Head of caudate nucleus (tissue), 42 donors: Measurements from ENCODE around the gene MEX3A.
A peak's percentile ranks its signal among the peaks of the same experiment; 100 is the strongest.

Experiments
- DNase-seq, 42 donors: peaks; one replicate each; pipeline versions ENCODE4 v3.0.0 to v3.0.0-alpha.2; 2020 to 2021; ENCODE audit warnings: mixed read lengths in 7 of 42
- intact Hi-C: fragments of 100-400 bp; cut with DNase I; formaldehyde crosslinking; loops from one replicate; pipeline ENCODE4 v1.15.0; 2022

The MEX3A gene

DNA sequence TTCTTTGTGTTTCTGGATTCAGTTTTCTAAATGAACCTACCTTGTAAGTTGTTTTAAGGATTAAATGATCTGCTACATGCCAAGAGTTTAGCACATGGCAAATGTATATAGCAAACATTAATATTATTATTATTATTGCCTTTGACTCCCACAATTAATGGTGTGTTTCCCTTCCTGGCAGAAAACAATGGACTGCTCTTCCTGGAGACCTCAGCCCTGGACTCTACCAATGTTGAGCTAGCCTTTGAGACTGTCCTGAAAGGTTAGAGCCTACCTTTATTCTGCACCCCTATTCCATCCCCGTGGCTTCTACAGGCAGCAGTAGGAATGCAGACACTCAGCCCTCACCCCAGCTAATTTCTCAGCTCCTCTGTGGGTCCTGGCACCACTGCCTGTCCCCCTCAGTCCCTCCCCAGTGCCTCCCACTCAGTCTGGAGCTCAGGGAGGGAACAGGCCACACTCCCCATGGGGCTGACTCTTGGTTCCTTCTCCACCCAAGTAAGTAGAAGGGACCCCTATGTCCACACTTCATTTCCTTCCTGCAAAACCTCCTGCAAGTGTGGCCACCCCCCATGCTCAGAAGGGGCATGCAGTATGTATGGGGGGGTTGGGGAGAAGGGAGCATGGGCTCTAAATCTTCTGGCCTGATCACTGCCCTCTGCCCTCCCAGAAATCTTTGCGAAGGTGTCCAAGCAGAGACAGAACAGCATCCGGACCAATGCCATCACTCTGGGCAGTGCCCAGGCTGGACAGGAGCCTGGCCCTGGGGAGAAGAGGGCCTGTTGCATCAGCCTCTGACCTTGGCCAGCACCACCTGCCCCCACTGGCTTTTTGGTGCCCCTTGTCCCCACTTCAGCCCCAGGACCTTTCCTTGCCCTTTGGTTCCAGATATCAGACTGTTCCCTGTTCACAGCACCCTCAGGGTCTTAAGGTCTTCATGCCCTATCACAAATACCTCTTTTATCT is 12.5 kb downstream of the MEX3A start:
- intact Hi-C loops, result no loop called here
- no peak for DNase-seq

DNA sequence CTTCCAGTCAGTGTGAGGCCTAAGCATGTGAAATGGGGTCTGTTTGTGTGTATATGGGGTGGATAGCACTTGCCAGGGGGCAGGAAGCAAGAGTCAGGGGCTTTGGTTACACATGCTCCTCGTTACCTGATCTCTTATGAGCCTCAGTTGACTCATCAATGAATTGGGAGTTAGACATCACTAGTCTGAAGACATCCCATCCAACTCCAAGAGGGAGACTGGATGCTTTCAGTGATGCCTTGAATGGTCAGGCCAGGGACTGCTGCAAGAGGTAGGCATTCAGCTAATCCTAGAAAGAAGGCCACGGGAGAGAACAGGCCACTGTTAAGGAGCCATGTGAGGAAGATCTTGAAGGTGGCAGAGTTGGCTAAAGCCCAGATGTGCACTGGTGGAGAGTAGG is 15.0 kb downstream of the MEX3A start:
- intact Hi-C loops, result no loop called here
- no peak for DNase-seq

DNA sequence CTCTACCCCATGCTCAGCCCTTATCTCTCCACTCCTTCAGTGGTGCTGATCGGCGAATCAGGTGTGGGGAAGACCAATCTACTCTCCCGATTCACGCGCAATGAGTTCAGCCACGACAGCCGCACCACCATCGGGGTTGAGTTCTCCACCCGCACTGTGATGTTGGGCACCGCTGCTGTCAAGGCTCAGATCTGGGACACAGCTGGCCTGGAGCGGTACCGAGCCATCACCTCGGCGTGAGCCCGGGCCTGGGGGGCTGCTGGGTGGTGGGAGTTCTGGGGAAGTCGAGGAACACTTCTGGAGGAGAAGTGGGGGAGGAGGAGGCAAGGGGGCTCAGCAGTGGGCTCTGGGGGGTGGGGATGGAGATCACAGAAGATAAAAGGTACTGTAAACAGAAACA is 16.4 kb downstream of the MEX3A start:
- intact Hi-C loops, result no loop called here
- no peak for DNase-seq

DNA sequence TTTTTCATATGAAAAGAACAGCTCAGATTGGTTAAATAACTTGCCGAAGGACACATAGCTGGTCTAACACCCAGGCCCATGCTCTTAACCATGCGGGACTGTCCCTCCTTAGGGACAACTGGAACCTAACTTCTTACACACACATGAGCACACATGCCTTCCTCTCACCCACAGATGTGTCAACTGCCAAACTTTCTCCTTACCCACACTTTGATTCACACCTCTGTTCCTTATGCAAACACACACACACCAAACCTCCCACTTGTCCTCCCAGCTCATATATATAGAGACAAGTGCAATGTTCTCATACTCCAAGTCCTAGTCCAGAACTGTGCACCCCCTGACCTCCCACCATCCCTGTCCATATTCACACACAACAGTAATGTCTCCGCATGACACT is 17.1 kb downstream of the MEX3A start:
- intact Hi-C loops, result no loop called here
- peak in 5 of 42 donors; percentile 17 to 61 (median 25) for DNase-seq

- DNase-seq, result no peak
- intact Hi-C loops, result no loop called here
Measured at GRCh38 chr1:156064615-156065014, 17.6 kb downstream of the MEX3A start.

GRCh38 chr1:156063997-156064285 is 18.3 kb downstream of the MEX3A start:
- no peak for DNase-seq
- intact Hi-C loops, result no loop called here

GRCh38 chr1:156062189-156062588 is 20.1 kb downstream of the MEX3A start:
- no peak for DNase-seq
- intact Hi-C loops, result no loop called here

GRCh38 chr1:156060937-156061636 is 21.2 kb downstream of the MEX3A start, which contains the start of gene RAB25:
Gene RAB25 (plus strand): TSS chr1:156061160. CDS start chr1:156061401, 241 bp downstream.
- DNase-seq, result no peak

DNA sequence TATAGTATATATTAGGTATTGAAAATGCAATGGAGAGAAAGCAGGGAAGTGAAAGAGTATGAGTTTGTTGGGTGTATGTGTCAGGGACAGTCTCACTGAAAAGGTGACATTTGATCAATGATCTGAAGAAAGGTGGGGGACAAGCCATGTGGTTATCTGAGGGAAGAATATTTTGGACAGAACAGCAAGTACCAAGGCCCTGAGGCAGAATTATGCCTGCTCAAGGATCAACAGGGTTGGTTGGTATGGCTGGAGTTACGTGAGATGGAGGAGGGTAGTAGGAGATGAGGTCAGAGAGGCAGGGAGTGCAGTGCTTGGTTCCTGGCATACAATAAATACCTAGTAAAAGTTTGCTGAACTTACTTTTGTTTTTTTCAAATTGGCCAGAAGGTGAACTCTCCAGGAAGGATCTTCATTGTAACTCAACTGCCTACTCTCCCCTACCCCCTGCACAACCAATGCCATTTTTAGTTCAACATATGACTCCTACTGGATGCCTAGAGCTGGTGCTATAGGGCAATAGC is 25.9 kb downstream of the MEX3A start:
- no peak for DNase-seq
- intact Hi-C loops, result loop anchor here (10.0 kb wide), 1 partner anchor 72 kb away; no protein-coding TSS in a partner anchor

More at GRCh38 chr1:156060937-156061636, 21.2 kb downstream of the MEX3A start, which contains the start of gene RAB25:
- intact Hi-C loops, result no loop called here

DNA sequence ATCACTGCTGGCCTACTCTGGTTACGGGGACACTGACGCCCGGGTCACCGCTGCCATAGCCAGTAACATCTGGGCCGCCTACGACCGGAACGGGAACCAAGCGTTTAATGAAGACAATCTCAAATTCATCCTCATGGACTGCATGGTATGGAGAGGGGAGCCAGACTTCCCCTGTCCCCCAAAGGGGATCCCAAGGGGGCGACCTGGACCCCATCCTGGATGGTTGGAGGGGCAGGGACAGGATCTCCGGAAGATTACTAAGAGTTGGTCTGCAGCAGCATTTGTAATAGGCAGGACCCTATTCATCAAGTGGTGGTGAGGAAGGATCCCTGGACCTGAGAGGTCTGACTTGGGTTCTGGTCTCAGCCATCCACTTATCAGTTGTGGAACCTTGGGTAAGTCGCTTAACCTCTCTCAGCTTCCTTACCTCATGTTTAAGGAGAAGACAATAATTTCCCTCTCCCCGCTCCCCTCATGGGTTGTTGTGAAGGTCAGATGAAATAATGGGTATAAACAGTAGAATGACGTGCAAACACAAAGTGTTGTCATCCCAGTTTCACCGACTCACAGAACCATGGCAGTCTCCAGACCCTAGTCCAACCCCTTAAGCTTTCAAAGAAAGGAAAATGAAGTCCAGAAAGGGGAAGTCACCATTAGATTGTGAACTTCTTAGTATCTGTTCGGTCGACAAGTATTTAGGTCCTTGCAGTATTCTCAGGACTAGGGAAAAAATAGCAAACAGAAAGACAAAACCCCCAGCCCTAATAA is 26.8 kb downstream of the MEX3A start:
- intact Hi-C loops, result loop anchor here (10.0 kb wide), 1 partner anchor 71 kb away; no protein-coding TSS in a partner anchor
- DNase-seq, result peak in 1 of 42 donors; percentile 27

DNA sequence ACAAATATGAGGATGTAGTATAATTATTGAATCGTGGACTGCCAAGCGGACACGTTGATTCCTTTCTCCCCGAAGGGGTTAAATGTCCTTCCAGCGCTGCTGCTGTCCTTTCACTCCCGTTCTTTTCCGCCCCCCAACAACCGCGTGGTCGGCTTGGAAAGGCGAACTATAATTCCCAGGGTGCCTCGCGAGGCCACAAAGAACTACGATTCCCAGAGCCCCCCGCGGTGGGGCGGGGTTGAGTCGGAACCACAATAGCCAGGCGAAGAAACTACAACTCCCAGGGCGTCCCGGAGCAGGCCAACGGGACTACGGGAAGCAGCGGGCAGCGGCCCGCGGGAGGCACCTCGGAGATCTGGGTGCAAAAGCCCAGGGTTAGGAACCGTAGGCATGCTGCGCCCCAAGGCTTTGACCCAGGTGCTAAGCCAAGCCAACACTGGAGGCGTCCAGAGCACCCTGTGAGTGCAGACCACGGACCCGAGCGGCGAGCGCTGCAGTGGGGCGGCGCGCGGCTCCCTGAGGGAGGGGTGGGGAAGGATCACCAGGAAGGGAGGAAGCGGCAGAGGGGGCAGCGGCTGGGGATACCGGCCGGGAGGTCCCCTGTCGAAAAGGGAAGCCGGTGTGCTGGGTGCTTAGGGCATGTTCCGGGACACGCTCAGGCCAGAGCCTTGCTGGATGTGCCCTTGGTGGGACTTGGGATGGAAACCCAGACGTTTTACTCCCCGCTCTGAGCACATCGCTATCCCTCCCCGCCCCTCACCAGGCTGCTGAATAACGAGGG is 27.6 kb downstream of the MEX3A start, which contains the start of gene LAMTOR2:
TSS of gene LAMTOR2 (plus strand) at position 283 of the 781 bp plus-strand sequence. CDS start at position 391, 108 bp downstream.
- peak; percentile 97 to 100 (median 99) for DNase-seq
- intact Hi-C loops, result loop anchor here (10.0 kb wide), 1 partner anchor 70 kb away; no protein-coding TSS in a partner anchor

- intact Hi-C loops, result loop anchor here (10.0 kb wide), 1 partner anchor 69 kb away; no protein-coding TSS in a partner anchor
- peak; percentile 70 to 97 (median 90) for DNase-seq
Measured at GRCh38 chr1:156053768-156054499, 28.3 kb downstream of the MEX3A start, which contains the start of gene UBQLN4. Gene UBQLN4 (minus strand): TSS chr1:156053798. CDS start chr1:156053701, 97 bp downstream.

DNA sequence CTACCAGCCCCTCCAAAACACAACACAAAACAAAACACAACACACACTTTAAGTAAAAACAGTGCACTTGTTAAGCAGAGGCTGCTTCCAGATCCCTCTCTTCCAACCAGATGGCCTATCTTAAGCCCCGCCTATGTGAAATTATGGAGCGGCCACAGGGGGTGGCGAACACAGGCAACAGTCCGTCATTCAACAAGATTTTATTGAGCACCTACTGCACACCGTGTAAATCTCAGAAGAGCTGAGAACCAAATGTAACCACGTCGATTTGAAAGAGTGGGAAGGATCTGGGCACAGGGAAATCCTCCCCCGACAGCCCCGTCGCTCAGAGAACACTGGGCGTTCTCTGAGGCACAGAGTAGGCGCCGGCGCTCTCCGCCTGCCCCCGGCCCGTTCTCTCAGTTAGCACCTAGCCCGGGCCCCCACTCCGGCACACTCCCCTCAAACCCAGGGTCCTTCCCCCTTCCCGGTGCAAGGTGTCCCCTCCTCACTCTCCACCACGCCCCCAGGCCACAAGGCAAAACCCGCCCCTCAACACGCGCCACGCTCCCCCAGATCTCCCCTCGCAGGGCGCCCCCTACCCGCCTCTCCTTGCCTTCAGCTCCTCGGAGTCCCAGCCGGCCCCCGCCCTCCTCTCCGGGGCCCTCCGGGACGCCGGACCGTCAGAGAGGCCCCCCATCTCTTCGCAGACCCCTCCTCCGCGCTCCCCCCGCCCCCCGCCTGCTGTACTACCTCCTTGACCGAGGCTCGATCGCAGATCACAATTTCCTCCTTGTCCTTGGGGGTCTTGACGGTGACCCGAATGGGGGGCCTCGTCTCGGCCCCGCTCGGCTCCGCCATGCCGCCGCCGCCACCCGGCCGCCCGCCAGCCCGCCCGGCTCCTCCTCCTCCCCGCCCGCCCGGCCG is 29.1 kb downstream of the MEX3A start:
- intact Hi-C loops, result loop anchor here (10.0 kb wide), 1 partner anchor 68 kb away; no protein-coding TSS in a partner anchor
- peak; percentile 9 to 83 (median 59) for DNase-seq

DNA sequence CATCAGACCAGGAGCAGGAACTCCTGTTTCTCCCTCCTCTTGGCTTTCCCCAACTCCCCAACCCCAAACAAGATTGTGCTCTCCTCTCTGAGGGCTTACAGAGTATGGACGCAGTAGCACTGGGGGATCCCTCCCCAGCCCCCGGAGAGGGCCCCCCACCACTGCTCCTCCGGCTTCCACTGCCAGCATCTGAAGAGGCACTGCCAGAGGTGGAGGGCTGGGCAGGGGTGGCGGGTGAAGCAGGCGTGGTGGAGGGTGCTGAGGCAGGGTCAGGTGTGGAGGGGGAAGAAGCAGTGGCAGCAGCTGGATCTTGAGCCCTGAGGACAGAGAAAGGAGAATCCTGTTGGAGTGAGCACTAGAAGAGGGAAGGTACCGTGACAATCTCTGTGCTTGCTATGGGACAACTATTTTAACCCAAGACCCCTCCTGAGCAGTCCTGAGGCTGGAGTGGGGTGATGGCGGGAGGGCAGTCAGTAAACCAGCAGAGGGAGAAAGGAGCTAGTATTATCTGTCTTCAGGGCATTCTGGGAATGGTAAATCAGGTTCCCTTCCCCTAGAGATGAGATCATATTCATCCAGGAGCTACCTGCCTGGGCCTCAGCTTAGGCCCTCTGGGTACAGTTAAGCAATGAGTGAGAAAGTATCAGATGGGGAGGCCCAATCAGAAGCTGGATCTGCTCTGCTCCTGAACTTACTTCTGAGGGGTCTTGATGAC is 31.1 kb downstream of the MEX3A start:
- intact Hi-C loops, result loop anchor here (10.0 kb wide), 1 partner anchor 66 kb away; no protein-coding TSS in a partner anchor
- DNase-seq, result no peak

DNA sequence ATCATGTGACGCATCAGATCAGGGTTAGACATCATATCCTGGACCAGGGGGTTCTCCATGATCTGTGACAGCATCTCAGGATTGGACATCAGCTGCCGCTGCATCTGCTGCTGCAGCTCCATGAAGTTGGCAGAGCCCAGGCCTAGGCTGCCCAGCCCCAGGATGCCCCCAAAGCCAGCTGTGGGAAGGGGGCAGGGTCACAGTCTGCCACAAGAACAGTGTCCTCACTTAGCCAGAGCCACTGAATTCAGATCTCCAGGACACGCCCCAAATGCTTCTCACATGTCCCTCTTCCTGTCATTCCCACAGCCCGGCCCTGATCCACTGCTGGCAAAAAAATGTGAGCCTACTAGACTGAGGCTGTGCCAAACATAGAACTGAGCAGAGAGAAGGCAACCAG is 31.9 kb downstream of the MEX3A start:
- peak in 38 of 42 donors; percentile 3 to 87 (median 47) for DNase-seq
- intact Hi-C loops, result loop anchor here (10.0 kb wide), 1 partner anchor 66 kb away; no protein-coding TSS in a partner anchor
